K562 (cell line): Measurements from ENCODE around the gene TNNT2. TPM values are rescaled to one million over a fixed set of nuclear protein-coding genes. Genes with fewer than 3 reads are reported as not detected.

Experiments
- ATAC-seq: fragments of 200-7000 bp; cut with Tn5 transposase; 3 replicates; pipeline ENCODE4 v1.9.1; 2020; ENCODE audit warnings: moderate library complexity
- BruUV-seq: library from RNA; stranded (reverse); fragments of 400-500 nt; replicated peaks from 2 replicates; lab custom pipeline; 2021; lab: Mats Ljungman, UMichigan
- CTCF ChIA-PET: fragments of 300-600 bp; formaldehyde crosslinking; extraction: SDS; loops from one replicate; lab custom pipeline; 2021; ENCODE audit warnings: low intra/inter-chr PET ratio; lab: Yijun Ruan, JAX
- POLR2A ChIA-PET: fragments of 300-600, 350-650 bp; sonication (Branson Sonifier 250); formaldehyde crosslinking; extraction: SDS; loops from one replicate; lab custom pipeline; 2021; ENCODE audit warnings: antibody characterized with exemption, inconsistent platforms; lab: Yijun Ruan, JAX
- DNase-seq, 4 experiments: peaks; one replicate each; pipeline versions ENCODE4 v3.0.0 to v3.0.0-alpha.2; 2011 to 2018; ENCODE audit warnings: low spot score in 3 of 4, mixed read lengths in 3 of 4; ENCODE audit errors: extremely low read depth in 1 of 4
- FAIRE-seq: peaks from 2 replicates; lab custom pipeline; 2011; peaks lifted over from hg19 to GRCh38; lab: Jason Lieb, UNC
- H2AFZ ChIP-seq: 2 replicates; pipeline ENCODE4 v1.6.0; 2011; ENCODE audit warnings: low read depth, low read length, control low read depth, inconsistent platforms
- H3K27ac ChIP-seq: fragments of 200-600 bp; 3 replicates; pipeline ENCODE4 v1.8.0; 2011; ENCODE audit warnings: low read depth, mild to moderate bottlenecking, control low read depth, inconsistent platforms, low read length, moderate library complexity, mixed read lengths; ENCODE audit errors: extremely low read depth
- H3K27me3 ChIP-seq, 2 experiments: fragments of 300-600 bp in 1 of 2; 2 replicates in 1 of 2; 3 replicates in 1 of 2; pipeline versions ENCODE4 v1.6.0 to v1.8.0; 2011; ENCODE audit warnings: inconsistent platforms in 2 of 2, low read length in 2 of 2, mild to moderate bottlenecking in 1 of 2, mixed read lengths in 1 of 2, moderate library complexity in 1 of 2; ENCODE audit not compliant: control insufficient read depth in 2 of 2, insufficient read depth in 2 of 2
- H3K36me3 ChIP-seq: fragments of 300-600 bp; 3 replicates; pipeline ENCODE4 v1.8.0; 2011; ENCODE audit warnings: mild to moderate bottlenecking, low read length, inconsistent platforms; ENCODE audit not compliant: control insufficient read depth, insufficient read depth
- H3K4me1 ChIP-seq, 2 experiments: fragments of 200-600 bp in 1 of 2; replicated peaks in 1 of 2; 2 replicates in 1 of 2; 3 replicates in 1 of 2; pipeline versions ENCODE4 v1.5.1 to v1.8.0; 2011; ENCODE audit warnings: inconsistent platforms in 2 of 2, low read length in 2 of 2, mild to moderate bottlenecking in 1 of 2, mixed read lengths in 1 of 2, moderate library complexity in 1 of 2; ENCODE audit not compliant: control insufficient read depth in 2 of 2, insufficient read depth in 2 of 2
- H3K4me2 ChIP-seq: 2 replicates; pipeline ENCODE4 v1.6.1; 2011; ENCODE audit warnings: low read length, control low read depth, inconsistent platforms, mixed read lengths; ENCODE audit not compliant: insufficient read depth
- H3K4me3 ChIP-seq: fragments of 200-600 bp; sonication (generic), shearing (Covaris generic); 2 replicates; pipeline ENCODE4 v1.5.1; 2016; ENCODE audit warnings: control low read depth, inconsistent platforms
- H3K79me2 ChIP-seq: fragments of 200-600 bp; 3 replicates; pipeline ENCODE4 v1.8.0; 2011; ENCODE audit warnings: low read length, inconsistent platforms; ENCODE audit not compliant: control insufficient read depth, insufficient read depth
- H3K9ac ChIP-seq, 2 experiments: 2 replicates each; pipeline versions ENCODE4 v1.6.0 to v1.6.1; 2011; ENCODE audit warnings: low read depth in 2 of 2, low read length in 2 of 2, control low read depth in 1 of 2, inconsistent platforms in 1 of 2, mild to moderate bottlenecking in 1 of 2, mixed read lengths in 1 of 2; ENCODE audit not compliant: insufficient read depth in 1 of 2
- H3K9me1 ChIP-seq: one replicate; pipeline ENCODE4 v1.6.0; 2011; ENCODE audit warnings: inconsistent platforms, mild to moderate bottlenecking, low read length, moderate library complexity; ENCODE audit not compliant: control insufficient read depth, insufficient read depth
- H3K9me3 ChIP-seq: replicated peaks from 2 replicates; pipeline ENCODE4 v1.5.1; 2011; ENCODE audit warnings: low read depth, low read length, inconsistent platforms; ENCODE audit not compliant: control insufficient read depth, insufficient read depth
- H4K20me1 ChIP-seq: replicated peaks from 2 replicates; pipeline ENCODE4 v1.6.1; 2011; ENCODE audit warnings: low read length, inconsistent platforms, mixed read lengths; ENCODE audit not compliant: control insufficient read depth, insufficient read depth
- CBFA2T3 ChIP-seq: fragments of 450-650 bp; IDR thresholded peaks from 2 replicates; pipeline ENCODE4 v1.6.1; 2017
- CTBP1 ChIP-seq: fragments of 450-650 bp; IDR thresholded peaks from 2 replicates; pipeline ENCODE4 v1.6.1; 2016; ENCODE audit warnings: borderline replicate concordance
- FIP1L1 ChIP-seq: fragments of 200-400 bp; formaldehyde crosslinking; IDR thresholded peaks from 2 replicates; pipeline ENCODE4 v1.6.1; 2018; ENCODE audit warnings: mild to moderate bottlenecking, low read depth, low read length; ENCODE audit not compliant: poor library complexity, severe bottlenecking
- MTF1 ChIP-seq: fragments of 250-450 bp; sonication (Bioruptor Pico); IDR thresholded peaks from 2 replicates; pipeline ENCODE4 v1.9.0; 2021; ENCODE audit warnings: moderate library complexity, mild to moderate bottlenecking, inconsistent platforms, borderline replicate concordance
- RHOXF2B ChIP-seq: fragments of 250-450 bp; sonication (Bioruptor Pico); conservative IDR thresholded peaks from 2 replicates; pipeline ENCODE4 v1.5.1; 2021
- SMC3 ChIP-seq: conservative IDR thresholded peaks from 2 replicates; pipeline ENCODE4 v1.6.1; 2011; ENCODE audit warnings: low read depth, low read length, improper control_type of control experiment; ENCODE audit not compliant: insufficient read depth
- ZFP36 ChIP-seq: fragments of 150-350 bp; IDR thresholded peaks from 2 replicates; pipeline ENCODE4 v1.6.1; 2018; ENCODE audit warnings: low read length, low read depth; ENCODE audit not compliant: partially characterized antibody
- ZNF212 ChIP-seq: fragments of 450-650 bp; formaldehyde crosslinking; IDR thresholded peaks from 2 replicates; pipeline ENCODE4 v1.4.0; 2020; ENCODE audit warnings: mild to moderate bottlenecking
- ZNF696 ChIP-seq: fragments of 250-450 bp; sonication (Bioruptor Pico); conservative IDR thresholded peaks from 2 replicates; pipeline ENCODE4 v1.4.0; 2020; ENCODE audit warnings: mild to moderate bottlenecking, moderate library complexity
- whole genome bisulfite sequencing: fragments of 100-300 bp; shearing (Covaris generic); methylation state at CpG from one replicate; pipeline ENCODE4 v1.1.6; 2016; ENCODE audit warnings: low coverage, mixed read lengths; ENCODE audit not compliant: insufficient coverage; ENCODE audit errors: missing lambda C conversion rate; 5-methylcytosine and 5-hydroxymethylcytosine counted together
- in situ Hi-C: fragments of 300-500 bp; cut with MboI; formaldehyde crosslinking; loops from 4 replicates; pipeline ENCODE4 v1.15.0; 2018; ENCODE audit warnings: inconsistent platforms, mixed read lengths
- intact Hi-C: fragments of 100-400 bp; cut with micrococcal nuclease; formaldehyde crosslinking; loops from 2 replicates; pipeline ENCODE4 v1.14.2; 2022
- polyA plus RNA-seq, 8 experiments: library from polyadenylated mRNA; depleted of rRNA in 4 of 8; stranded (reverse) in 5 of 8; unstranded in 3 of 8; fragments of >200 nt; fragmentation: Nextera tagmentation in 2 of 8; fragmentation: Illumina TruSeq in 1 of 8; extraction: Ambion mirVana in 2 of 8; extraction: Trizol in 1 of 8; gene quantifications; 2 replicates each; pipeline versions ENCODE4 v1.2.1 to v1.2.3, GENCODE V29; 2011 to 2014; ENCODE audit warnings: inconsistent platforms in 1 of 8, missing spikeins in 1 of 8
- total RNA-seq, 7 experiments: library from RNA; depleted of rRNA in 6 of 7; stranded (reverse); fragments of >200 nt in 6 of 7; fragmentation: Illumina TruSeq in 2 of 7; extraction: Trizol in 2 of 7; gene quantifications; 2 replicates each; pipeline versions ENCODE4 v1.2.1 to v1.2.3, GENCODE V29; 2011 to 2021; ENCODE audit warnings: low replicate concordance in 1 of 7
- TF ChIP-seq, protein P1 (sequence below): sonication (generic); formaldehyde crosslinking; IDR thresholded peaks from 2 replicates; pipeline ENCODE4 v1.8.0; 2023; ENCODE audit warnings: missing genetic modification reagents, mild to moderate bottlenecking, borderline replicate concordance
- TF ChIP-seq, protein P2 (sequence below): fragments of 450-650 bp; formaldehyde crosslinking; IDR thresholded peaks from 2 replicates; pipeline ENCODE4 v1.4.0; 2022; ENCODE audit warnings: missing genetic modification characterization

TNNT2 gene
- total and polyA plus RNA-seq, 9 of the 15 experiments (the other 6 are each of a cell fraction or from before 2014, with no cell fraction given): not detected

DNA sequence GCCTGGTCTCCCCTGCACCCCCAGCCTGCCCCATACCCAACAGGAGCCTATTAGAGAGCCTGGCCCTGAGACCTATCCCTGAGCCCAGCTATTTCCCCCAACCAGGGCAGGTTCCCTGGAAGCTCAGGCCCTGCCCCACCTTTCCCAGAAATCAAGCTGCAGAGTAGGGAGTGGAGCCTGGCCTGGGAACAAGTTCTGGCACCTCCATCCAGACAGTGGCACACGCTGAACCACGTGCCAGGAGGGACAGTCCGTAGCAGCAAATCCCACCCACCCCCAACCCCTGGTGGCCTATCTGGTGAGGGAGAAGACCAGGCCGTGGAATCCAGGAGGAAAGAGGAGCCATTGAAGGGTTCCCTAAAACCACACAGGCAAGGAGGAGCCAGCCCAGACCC, 22.6 kb downstream of the TNNT2 start:
- Histone ChIP-seq H3K9ac (no peak overlapping the region), H3K27me3 (peaks cover 0 to 40% of the 10 kb centered on the region in 2 experiments; a peak in 2 of 5 replicates), H3K79me2 (no peaks in the 10 kb centered on the region), H4K20me1 (peaks cover 13% of the 10 kb centered on the region), H3K36me3 (no peaks in the 10 kb centered on the region), H3K9me3 (no peaks in the 10 kb centered on the region), H3K4me3 (no peak overlapping the region), H3K9me1 (no peaks in the 10 kb centered on the region), H3K27ac (no peak overlapping the region), H3K4me2 (no peak overlapping the region), H2AFZ (no peak overlapping the region), H3K4me1 (no peaks in the 10 kb centered on the region)
- FAIRE-seq: no peak
- WGBS: 0% methylated on average over 4 of the region's 4 CpGs
- POLR2A ChIA-PET: interaction anchor here (0.6 kb wide), 1 partner anchor 28 kb away, joined by 3 read pairs; no protein-coding TSS in a partner anchor
- in situ Hi-C loops (no loop called here), intact Hi-C loops (no loop called here)
- DNase-seq: no peak
- no TSS peak for BruUV-seq
- no peak for ATAC-seq
- TF ChIP-seq ZNF696 (CRISPR knock-in tag) (no peak), ZNF212 (no peak), CBFA2T3 (no peak), RHOXF2B (CRISPR knock-in tag) (no peak), MTF1 (CRISPR knock-in tag) (no peak), CTBP1 (no peak), SMC3 (no peak), ZFP36 (no peak), FIP1L1 (no peak)
- TF ChIP-seq, protein P1, sequence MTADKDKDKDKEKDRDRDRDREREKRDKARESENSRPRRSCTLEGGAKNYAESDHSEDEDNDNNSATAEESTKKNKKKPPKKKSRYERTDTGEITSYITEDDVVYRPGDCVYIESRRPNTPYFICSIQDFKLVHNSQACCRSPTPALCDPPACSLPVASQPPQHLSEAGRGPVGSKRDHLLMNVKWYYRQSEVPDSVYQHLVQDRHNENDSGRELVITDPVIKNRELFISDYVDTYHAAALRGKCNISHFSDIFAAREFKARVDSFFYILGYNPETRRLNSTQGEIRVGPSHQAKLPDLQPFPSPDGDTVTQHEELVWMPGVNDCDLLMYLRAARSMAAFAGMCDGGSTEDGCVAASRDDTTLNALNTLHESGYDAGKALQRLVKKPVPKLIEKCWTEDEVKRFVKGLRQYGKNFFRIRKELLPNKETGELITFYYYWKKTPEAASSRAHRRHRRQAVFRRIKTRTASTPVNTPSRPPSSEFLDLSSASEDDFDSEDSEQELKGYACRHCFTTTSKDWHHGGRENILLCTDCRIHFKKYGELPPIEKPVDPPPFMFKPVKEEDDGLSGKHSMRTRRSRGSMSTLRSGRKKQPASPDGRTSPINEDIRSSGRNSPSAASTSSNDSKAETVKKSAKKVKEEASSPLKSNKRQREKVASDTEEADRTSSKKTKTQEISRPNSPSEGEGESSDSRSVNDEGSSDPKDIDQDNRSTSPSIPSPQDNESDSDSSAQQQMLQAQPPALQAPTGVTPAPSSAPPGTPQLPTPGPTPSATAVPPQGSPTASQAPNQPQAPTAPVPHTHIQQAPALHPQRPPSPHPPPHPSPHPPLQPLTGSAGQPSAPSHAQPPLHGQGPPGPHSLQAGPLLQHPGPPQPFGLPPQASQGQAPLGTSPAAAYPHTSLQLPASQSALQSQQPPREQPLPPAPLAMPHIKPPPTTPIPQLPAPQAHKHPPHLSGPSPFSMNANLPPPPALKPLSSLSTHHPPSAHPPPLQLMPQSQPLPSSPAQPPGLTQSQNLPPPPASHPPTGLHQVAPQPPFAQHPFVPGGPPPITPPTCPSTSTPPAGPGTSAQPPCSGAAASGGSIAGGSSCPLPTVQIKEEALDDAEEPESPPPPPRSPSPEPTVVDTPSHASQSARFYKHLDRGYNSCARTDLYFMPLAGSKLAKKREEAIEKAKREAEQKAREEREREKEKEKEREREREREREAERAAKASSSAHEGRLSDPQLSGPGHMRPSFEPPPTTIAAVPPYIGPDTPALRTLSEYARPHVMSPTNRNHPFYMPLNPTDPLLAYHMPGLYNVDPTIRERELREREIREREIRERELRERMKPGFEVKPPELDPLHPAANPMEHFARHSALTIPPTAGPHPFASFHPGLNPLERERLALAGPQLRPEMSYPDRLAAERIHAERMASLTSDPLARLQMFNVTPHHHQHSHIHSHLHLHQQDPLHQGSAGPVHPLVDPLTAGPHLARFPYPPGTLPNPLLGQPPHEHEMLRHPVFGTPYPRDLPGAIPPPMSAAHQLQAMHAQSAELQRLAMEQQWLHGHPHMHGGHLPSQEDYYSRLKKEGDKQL (CRISPR knock-in tag): no peak
- TF ChIP-seq, protein P2, sequence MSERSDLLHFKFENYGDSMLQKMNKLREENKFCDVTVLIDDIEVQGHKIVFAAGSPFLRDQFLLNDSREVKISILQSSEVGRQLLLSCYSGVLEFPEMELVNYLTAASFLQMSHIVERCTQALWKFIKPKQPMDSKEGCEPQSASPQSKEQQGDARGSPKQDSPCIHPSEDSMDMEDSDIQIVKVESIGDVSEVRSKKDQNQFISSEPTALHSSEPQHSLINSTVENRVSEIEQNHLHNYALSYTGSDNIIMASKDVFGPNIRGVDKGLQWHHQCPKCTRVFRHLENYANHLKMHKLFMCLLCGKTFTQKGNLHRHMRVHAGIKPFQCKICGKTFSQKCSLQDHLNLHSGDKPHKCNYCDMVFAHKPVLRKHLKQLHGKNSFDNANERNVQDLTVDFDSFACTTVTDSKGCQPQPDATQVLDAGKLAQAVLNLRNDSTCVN: no peak
- CTCF ChIA-PET: no interaction called here
